GM23338 (cell line): Measurements from ENCODE around the gene DMRTA2. TPM values are rescaled to one million over a fixed set of nuclear protein-coding genes. Genes with fewer than 3 reads are reported as not detected.

Source experiments
- ATAC-seq: fragments of 200-7000 bp; cut with Tn5 transposase; 3 replicates; pipeline ENCODE4 v1.9.1; 2020
- DNase-seq: peaks from one replicate; pipeline ENCODE4 v3.0.0-alpha.2; 2015; ENCODE audit warnings: low spot score
- H2AFZ ChIP-seq: fragments of 200-600 bp; sonication (generic); 2 replicates; pipeline ENCODE4 v1.8.0; 2016; ENCODE audit warnings: antibody characterized with exemption, mild to moderate bottlenecking, moderate library complexity
- H3F3A ChIP-seq: fragments of 200-600 bp; sonication (generic); replicated peaks from 2 replicates; pipeline ENCODE4 v1.8.0; 2017; ENCODE audit warnings: antibody characterized with exemption, mixed run types, low read depth
- H3K27ac ChIP-seq: fragments of 200-600 bp; sonication (generic); 2 replicates; pipeline ENCODE4 v1.6.1; 2016; ENCODE audit warnings: low read depth
- H3K27me3 ChIP-seq: fragments of 200-600 bp; sonication (generic); 2 replicates; pipeline ENCODE4 v1.8.0; 2016; ENCODE audit warnings: mild to moderate bottlenecking, mixed run types, moderate library complexity; ENCODE audit not compliant: insufficient read depth
- H3K36me3 ChIP-seq: fragments of 200-600 bp; sonication (generic); 2 replicates; pipeline ENCODE4 v1.8.0; 2016; ENCODE audit warnings: mild to moderate bottlenecking; ENCODE audit not compliant: insufficient read depth
- H3K4me1 ChIP-seq: fragments of 200-600 bp; sonication (generic); 2 replicates; pipeline ENCODE4 v1.8.0; 2016; ENCODE audit warnings: mild to moderate bottlenecking, moderate library complexity; ENCODE audit not compliant: insufficient read depth
- H3K4me2 ChIP-seq: fragments of 200-600 bp; sonication (generic); 2 replicates; pipeline ENCODE4 v1.7.1; 2017; ENCODE audit warnings: mixed run types
- H3K4me3 ChIP-seq: fragments of 200-600 bp; sonication (generic); 2 replicates; pipeline ENCODE4 v1.6.1; 2016; ENCODE audit warnings: mixed run types
- H3K79me2 ChIP-seq: fragments of 200-600 bp; sonication (generic); replicated peaks from 2 replicates; pipeline ENCODE4 v1.8.0; 2017; ENCODE audit warnings: mild to moderate bottlenecking; ENCODE audit not compliant: insufficient read depth
- H3K9me2 ChIP-seq: fragments of 200-600 bp; sonication (generic); 2 replicates; pipeline ENCODE4 v1.8.0; 2017; ENCODE audit not compliant: insufficient read depth
- H4K20me1 ChIP-seq: fragments of 200-600 bp; sonication (generic); replicated peaks from 2 replicates; pipeline ENCODE4 v1.8.0; 2017; ENCODE audit warnings: mild to moderate bottlenecking; ENCODE audit not compliant: insufficient read depth
- H3K27ac Mint-ChIP-seq: 2 replicates; pipeline ENCODE4 v1.8.0; 2020; ENCODE audit warnings: inconsistent platforms, mild to moderate bottlenecking, moderate library complexity, mixed read lengths
- H3K27me3 Mint-ChIP-seq: 3 replicates; pipeline ENCODE4 v1.8.0; 2022; ENCODE audit warnings: low read depth, mild to moderate bottlenecking, moderate library complexity, mixed read lengths, inconsistent platforms; ENCODE audit not compliant: insufficient read depth, poor library complexity
- H3K36me3 Mint-ChIP-seq: 3 replicates; pipeline ENCODE4 v1.8.0; 2021; ENCODE audit warnings: low read depth, mild to moderate bottlenecking, inconsistent platforms, moderate library complexity, mixed read lengths
- H3K4me1 Mint-ChIP-seq: 3 replicates; pipeline ENCODE4 v1.8.0; 2020; ENCODE audit warnings: mild to moderate bottlenecking, inconsistent platforms, mixed read lengths
- H3K4me3 Mint-ChIP-seq: 3 replicates; pipeline ENCODE4 v1.8.0; 2021; ENCODE audit warnings: moderate library complexity, mild to moderate bottlenecking, inconsistent platforms, mixed read lengths
- H3K9me3 Mint-ChIP-seq: 3 replicates; pipeline ENCODE4 v1.8.0; 2020; ENCODE audit warnings: moderate library complexity, mild to moderate bottlenecking, inconsistent platforms, mixed read lengths
- CREB1 ChIP-seq: fragments of 250-450 bp; sonication (Bioruptor Pico); IDR thresholded peaks from 2 replicates; pipeline ENCODE4 v1.5.0; 2020; ENCODE audit warnings: low read depth, mild to moderate bottlenecking, moderate library complexity
- ETS1 ChIP-seq: IDR thresholded peaks from 2 replicates; pipeline ENCODE4 v1.6.1; 2016; ENCODE audit warnings: antibody characterized with exemption
- EZH2 ChIP-seq: fragments of 200-600 bp; sonication (generic); IDR thresholded peaks from one replicate; pipeline ENCODE4 v1.8.0; 2017; ENCODE audit warnings: antibody characterized with exemption, mild to moderate bottlenecking, low read depth; ENCODE audit not compliant: unreplicated experiment
- EZH2phosphoT487 ChIP-seq: fragments of 200-600 bp; sonication (generic); IDR thresholded peaks from one replicate; pipeline ENCODE4 v1.8.1; 2018; ENCODE audit warnings: antibody characterized with exemption; ENCODE audit not compliant: unreplicated experiment
- JUNB ChIP-seq: IDR thresholded peaks from one replicate; pipeline ENCODE4 v1.6.1; 2016; ENCODE audit warnings: antibody characterized with exemption; ENCODE audit not compliant: unreplicated experiment
- POLR2AphosphoS5 ChIP-seq: IDR thresholded peaks from 2 replicates; pipeline ENCODE4 v1.6.1; 2016; ENCODE audit warnings: antibody characterized with exemption, low read depth
- REST ChIP-seq: IDR thresholded peaks from one replicate; pipeline ENCODE4 v1.6.1; 2018; ENCODE audit warnings: antibody characterized with exemption; ENCODE audit not compliant: unreplicated experiment
- STAT1 ChIP-seq: IDR thresholded peaks from one replicate; pipeline ENCODE4 v1.6.1; 2016; ENCODE audit warnings: antibody characterized with exemption; ENCODE audit not compliant: unreplicated experiment
- ZNF114 ChIP-seq: fragments of 250-450 bp; sonication (Bioruptor Pico); IDR thresholded peaks from 2 replicates; pipeline ENCODE4 v1.5.0; 2020; ENCODE audit warnings: mild to moderate bottlenecking, moderate library complexity
- ZNF331 ChIP-seq: fragments of 250-450 bp; sonication (Bioruptor Pico); IDR thresholded peaks from 2 replicates; pipeline ENCODE4 v1.5.0; 2020; ENCODE audit warnings: low read depth, mild to moderate bottlenecking, moderate library complexity
- polyA plus RNA-seq: library from polyadenylated mRNA; unstranded; fragments of >200 nt; fragmentation: Nextera tagmentation; extraction: Ambion mirVana; gene quantifications from 2 replicates; pipeline ENCODE4 v1.2.1, GENCODE V29; 2016
- total RNA-seq: library from RNA; depleted of rRNA; stranded (reverse); fragments of >200 nt; shearing (Covaris generic); gene quantifications from 2 replicates; pipeline ENCODE4 v1.2.3, GENCODE V29; 2014

The DMRTA2 gene
- total and polyA plus RNA-seq, 2 experiments from 2014 or later = 0.07 TPM; not detected in 1

GRCh38 chr1:50430010-50430405 is 6.8 kb upstream of the DMRTA2 start:
- peaks cover 89% of the 10 kb centered on the region for H3K27me3 Mint-ChIP-seq
- no peaks in the 10 kb centered on the region; the same call in 1 of the 2 replicates for H3K36me3 ChIP-seq
- peaks cover 8% of the 10 kb centered on the region; the same call in 1 of the 2 replicates for H3F3A ChIP-seq
- H4K20me1 ChIP-seq = peaks cover 26% of the 10 kb centered on the region
- H3K79me2 ChIP-seq = no peaks in the 10 kb centered on the region
- H3K4me3 ChIP-seq = peak overlapping the region; percentile 56
- no peak for TF ChIP-seq ETS1
- TF ChIP-seq ZNF331 (CRISPR knock-in tag) = no peak
- no peak for TF ChIP-seq ZNF114 (CRISPR knock-in tag)
- TF ChIP-seq STAT1 = no peak
- TF ChIP-seq CREB1 (CRISPR knock-in tag) = no peak
- TF ChIP-seq POLR2AphosphoS5 = no peak
- no peak for TF ChIP-seq EZH2phosphoT487
- no peak for TF ChIP-seq JUNB
- TF ChIP-seq REST = no peak
- no peak for TF ChIP-seq EZH2
- peak overlapping the region; percentile 74 for H3K4me3 Mint-ChIP-seq
- ATAC-seq (no peak), DNase-seq (no peak)
- H3K9me2 ChIP-seq = no peaks in the 10 kb centered on the region
- no peaks in the 10 kb centered on the region; the same call in 2 of the 3 replicates for H3K36me3 Mint-ChIP-seq
- no peak overlapping the region for H3K27ac Mint-ChIP-seq
- H3K27me3 ChIP-seq = peaks cover 100% of the 10 kb centered on the region
- H3K4me1 ChIP-seq = peaks cover 30% of the 10 kb centered on the region
- H2AFZ ChIP-seq = peak overlapping the region; percentile 72; the same call in 1 of the 2 replicates
- peaks cover 30% of the 10 kb centered on the region for H3K4me1 Mint-ChIP-seq
- H3K9me3 Mint-ChIP-seq = no peaks in the 10 kb centered on the region; the same call in 2 of the 3 replicates
- H3K4me2 ChIP-seq = peak overlapping the region; percentile 88
- no peak overlapping the region for H3K27ac ChIP-seq
